ENCODE measurements around the gene CIB1.
A peak's percentile ranks its signal among the peaks of the same experiment; 100 is the strongest.
"Not testable (repeated sequence)": the region's sequence is repeated elsewhere in the genome, so short reads cannot be mapped to it uniquely, and the experiment has no call there.

CIB1 gene

DNA sequence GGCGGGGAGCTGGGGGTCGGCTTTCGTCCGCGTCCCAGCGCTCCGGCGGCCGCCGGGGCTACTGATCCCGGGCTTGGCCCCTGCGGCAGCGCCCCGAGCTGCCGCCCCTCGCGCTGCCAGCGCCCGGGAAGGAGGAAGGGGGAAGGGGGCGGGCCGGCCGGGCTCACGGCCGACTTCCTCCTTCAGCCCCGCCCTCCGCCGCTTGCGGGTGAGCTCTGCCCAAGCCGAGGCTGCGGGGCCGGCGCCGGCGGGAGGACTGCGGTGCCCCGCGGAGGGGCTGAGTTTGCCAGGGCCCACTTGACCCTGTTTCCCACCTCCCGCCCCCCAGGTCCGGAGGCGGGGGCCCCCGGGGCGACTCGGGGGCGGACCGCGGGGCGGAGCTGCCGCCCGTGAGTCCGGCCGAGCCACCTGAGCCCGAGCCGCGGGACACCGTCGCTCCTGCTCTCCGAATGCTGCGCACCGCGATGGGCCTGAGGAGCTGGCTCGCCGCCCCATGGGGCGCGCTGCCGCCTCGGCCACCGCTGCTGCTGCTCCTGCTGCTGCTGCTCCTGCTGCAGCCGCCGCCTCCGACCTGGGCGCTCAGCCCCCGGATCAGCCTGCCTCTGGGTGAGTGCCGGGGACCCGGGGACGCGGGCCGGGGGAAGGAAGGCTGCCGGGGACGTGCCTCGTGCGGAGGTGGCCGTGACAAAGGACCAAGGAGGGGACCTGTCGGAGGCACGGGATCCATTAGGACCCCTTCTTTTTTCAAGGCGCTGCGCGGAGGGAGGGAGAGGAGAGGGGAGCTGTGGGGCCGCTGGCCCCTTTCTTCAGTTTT lies 32.4 kb downstream of the CIB1 start, which contains the start of gene SEMA4B:
Gene SEMA4B (plus strand): TSS at position 201 of the 814 bp plus-strand sequence. CDS start 249 bp downstream, at position 450.
- peak in 54 of 58 donors; percentile 22 to 80 (median 60) for DNase-seq

DNA sequence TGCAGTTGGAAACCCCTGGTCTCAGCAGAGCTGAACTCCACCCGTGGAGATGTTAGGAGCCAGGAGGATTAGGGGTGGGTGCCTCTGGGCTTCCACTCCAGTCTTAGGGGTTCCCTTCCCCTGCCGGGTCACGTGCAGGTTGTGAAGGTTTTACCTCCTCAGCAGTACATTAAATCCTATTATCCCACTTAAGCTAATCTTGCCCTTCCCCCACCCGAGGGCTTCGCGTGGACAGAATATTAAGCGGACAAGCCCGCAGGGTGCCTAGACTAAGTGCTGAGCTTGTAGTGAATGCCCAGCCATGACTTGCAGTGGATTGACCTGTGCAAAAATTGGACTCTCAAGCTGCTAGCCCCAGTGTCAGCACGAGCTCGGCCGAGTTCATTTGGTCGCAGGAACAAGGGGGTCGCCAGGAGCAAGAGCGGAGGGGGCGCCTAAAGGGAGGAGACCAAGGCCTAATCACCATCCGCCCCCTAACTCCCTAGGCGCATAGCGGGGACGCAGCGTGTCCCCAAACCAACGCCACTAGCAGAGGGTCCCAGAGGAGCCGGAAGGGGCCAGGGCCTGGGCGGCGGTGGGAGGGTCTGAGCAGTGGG lies 33.1 kb downstream of the CIB1 start:
- DNase-seq: peak in 11 of 58 donors; percentile 15 to 68 (median 47)

DNA sequence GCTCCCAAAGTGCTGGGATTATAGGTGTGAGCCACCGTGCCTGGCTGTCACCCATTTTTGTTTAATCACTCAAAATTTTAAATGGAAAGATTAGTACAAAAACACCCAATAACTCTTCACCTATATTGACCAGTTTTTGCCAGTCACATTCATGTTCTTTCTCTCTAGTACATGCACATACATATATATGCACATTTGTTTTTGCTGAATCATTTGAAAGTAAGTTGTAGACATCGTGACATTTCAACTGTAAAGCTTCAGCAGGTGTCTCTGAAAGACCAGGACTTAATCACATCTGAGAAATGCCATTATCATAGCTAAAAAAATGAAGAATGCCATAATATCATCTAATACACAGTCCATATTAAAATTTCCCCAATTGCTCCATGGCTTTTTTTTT lies 39.1 kb downstream of the CIB1 start:
- no peak for DNase-seq

DNA sequence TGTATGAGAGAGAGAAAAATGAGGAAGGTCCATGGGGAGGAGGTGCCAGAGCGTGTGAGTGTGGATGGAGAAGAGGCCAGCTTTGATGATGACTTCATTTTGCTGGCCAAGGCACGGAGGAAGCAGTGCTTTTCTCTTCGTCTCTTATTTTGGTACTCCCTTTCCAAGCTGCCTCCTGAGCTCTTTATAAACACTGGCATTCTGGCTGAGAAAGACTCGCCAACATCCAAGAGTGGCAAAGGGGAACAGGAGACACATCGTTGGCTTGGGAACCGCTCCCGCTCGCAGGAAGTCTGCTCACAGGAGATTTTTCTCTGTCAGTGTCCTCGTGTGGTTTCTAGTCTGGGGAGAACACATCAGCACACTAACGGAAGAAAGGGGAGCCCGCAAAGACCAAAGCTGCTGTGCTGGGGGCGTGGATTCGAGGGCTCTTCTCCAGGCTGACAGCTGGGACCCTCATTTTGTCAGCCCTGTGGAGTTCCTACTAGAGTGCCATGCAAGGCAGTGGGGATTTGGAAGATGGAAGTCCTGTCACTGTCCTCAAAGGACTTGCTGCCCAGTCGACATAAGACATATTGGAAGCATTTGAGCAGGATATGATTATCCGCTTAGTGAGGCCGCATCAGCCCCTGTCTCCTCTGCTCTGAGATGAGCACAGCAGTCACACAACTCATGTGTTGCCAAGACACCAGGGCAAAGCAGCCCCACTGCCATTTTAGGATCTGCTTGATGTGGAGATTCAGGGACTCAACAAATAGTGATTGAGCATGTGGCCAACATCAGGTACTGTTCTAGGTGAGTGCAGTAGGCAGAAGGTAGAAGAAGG lies 40.6 kb downstream of the CIB1 start:
- peak in 47 of 58 donors; percentile 10 to 87 (median 54) for DNase-seq

DNA sequence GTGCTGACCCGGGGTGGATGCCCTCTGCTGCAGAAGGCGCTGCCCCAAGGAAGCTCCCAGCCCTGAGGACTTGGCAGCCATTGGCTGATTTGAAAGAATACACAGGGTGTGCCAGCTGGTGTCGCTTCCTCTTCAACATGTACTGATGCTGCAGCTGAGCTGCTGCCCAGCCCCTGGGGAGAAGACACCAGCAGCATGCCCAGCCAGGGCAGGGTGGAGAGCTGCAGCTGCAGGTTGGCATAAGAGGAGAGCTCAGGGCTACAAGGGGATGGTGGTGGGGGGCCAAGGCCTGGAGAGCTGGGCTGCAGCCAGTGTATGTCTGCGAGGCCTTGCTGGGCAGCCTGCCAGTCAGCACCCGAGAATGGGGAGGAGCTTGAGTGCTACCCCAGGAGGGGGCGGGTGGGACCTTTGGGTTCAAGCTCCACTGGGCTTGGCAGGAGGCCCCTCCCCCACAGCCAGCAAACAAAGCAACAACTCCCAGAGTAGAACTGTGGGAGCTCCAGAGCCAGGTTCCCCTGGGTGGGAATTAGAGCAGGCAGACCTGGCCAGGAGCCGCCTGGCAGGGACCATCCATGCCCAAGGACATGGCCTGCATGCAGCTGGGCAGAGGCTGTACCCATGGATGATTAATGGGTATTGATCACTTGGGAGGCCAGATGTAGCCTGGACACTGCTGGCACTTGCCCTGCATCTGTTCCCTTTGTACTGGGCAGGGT lies 41.8 kb downstream of the CIB1 start:
- peak in 57 of 58 donors; percentile 37 to 99 (median 85) for DNase-seq

DNA sequence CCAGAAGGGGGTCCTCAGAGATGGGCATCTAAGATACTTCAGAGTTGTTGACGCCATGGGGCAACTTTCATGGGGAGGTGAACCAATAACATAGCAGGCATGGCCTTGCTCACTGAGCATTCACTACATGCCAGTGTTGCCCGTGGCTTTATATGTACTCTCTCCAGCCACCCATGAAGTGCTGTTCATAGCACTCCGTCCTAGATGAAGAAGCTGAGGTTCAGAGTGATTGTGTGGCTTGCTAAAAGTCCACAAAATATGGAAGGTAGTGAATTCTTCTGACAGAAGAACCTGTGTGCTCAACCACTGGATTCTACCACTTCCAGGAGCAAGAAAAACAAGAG lies 42.4 kb downstream of the CIB1 start:
- no peak for DNase-seq

DNA sequence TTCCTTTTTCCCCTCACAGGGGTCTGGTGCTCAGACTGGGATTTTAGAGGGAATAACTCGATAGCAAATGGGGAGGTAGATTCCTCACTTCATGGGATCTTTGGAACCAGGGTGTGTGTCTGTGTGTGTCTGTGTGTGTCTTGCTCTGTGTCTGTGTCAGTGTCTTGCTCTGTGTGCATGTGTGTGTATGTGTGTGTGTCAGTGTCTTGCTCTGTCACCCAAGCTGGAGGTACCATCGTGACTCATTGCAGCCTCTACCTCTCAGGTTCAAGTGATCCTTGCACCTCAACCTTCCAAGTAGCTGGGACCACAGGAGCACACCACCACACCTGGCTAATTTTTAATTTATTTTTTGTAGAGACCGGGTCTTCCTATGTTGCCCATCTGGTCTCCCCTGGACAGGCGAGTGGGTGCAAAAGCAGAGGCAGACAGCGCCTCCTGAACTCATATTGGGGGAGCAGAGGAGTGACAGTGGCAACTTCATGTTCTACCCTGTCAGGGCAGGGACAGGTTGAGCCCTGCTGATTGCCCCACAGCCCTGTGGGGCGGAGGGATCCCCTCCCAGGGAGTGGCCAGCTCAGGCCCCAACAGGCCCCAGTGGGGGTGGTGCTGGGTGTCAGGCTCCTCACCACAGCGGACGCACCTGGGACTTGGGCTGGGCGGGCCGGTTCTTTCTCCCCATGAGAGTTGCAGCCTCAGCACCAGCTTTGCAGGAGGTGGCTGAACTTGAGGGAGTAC lies 43.0 kb downstream of the CIB1 start:
- DNase-seq: no peak

DNA sequence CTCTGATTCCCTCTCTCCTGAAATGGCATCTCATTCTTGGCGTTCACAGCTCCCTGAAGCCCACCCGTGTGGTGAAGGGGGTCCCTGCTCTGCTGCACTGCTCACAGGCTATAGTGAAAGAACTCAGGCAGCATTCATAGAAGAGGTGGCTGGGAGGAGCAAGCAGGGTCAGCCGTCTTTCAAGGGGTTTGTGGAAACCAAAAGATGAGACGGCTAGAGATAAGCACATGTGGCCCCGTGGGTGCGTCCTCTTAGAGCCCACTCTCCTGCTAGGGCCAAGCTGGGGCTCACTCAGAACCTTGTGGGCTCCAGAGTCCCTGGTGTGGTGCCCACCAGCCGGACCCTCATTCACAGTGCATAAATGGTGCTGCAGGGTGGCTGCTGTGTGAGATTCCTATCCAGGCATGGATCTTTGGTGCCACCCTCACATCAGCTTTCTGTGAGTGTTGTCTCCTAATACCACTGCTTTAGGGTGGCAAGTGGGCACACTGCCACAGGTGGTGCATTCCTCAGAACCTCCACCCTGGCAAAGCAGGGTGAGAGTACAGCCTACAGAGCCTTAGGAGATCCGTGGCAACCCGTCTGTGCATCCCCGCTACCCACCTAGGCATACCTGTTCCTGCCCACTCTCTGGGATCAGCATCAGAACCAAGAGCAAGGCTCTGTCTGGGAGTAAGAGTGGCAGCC lies 43.8 kb downstream of the CIB1 start:
- DNase-seq: no peak

DNA sequence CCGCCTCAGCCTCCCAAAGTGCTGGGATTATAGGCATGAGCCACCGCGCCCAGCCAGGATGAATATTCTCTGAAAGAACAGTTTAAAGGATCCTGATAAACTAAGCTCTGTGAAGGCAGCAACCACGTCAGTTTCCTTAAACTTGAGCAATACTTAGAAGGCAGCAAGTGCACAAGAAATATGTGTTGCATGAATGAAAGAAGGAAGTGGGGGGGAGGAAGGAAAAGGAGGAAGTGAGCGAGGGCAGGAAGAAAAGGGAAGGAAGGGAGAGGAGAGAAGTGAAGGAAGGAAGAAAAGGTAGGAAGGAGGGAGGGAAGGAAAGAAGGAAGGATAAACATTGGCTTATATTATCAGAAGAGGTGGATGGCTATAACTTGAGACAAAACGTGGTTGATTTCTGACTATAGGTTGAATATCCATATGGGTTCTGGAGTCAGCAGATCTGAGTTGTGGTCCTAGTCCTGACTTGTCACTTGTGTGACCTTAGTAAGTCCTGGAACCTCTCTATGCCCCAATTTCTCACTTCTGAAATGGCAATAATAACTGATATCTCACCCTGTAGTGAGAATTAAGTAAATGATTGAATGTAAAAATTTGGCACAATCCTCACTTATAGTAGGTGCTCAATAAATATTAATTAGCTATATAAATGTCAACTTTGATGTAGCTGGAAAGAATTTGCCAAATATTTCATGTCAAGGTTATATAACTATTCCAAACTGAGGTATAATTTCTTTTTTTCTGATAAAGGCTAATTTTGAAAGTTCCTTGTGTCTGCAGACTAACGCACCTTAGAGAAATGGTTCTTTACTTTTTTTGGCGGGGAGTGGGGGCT lies 44.6 kb downstream of the CIB1 start:
- no peak for DNase-seq

DNA sequence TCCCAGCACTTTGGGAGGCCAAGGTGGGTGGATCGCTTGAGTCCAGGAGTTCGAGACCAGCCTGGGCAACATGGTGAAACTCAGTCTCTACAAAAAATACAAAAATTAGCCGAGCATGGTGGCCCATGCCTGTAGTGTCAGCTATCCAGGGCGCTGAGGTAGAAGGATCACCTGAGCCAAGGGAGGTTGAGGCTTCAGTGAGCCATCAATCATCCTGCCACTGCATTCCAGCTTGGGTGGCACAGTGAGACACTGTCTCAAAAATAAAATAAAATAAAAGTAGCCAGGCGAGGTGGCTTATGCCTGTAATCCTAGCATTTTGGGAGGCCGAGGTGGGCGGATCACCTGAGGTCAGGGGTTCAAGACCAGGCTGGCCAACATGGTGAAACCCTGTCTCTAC lies 45.7 kb downstream of the CIB1 start:
- not testable (repeated sequence) for DNase-seq

DNA sequence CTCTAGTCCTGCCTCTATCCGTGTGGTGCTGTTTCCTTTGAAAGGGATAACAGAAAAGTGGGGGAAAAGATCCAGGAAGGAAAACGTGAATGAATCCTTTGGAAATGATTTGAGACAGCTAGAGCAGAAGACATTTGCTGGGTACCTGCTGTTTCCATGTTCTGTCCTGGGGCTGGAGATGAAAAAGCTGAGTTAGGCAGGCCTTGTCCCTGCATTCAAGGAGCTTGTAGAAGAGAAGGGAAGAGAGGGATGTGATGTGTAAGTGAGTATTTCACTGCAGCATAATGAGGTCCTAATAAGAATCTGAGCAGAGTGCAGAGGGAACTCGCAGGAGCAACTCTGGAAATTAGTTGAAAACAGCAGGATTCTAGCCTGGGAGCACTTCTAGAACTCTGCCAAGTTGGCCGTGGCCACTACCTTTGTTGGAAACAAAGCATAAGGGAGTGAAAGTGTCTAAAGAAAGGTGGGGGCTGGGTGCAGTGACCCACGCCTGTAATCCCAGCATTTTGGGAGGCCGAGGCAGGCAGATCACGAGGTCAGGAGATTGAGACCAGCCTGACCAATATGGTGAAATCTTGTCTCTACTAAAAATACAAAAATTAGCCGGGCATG lies 46.4 kb downstream of the CIB1 start:
- peak in 3 of 58 donors; percentile 12 to 46 (median 35) for DNase-seq

DNA sequence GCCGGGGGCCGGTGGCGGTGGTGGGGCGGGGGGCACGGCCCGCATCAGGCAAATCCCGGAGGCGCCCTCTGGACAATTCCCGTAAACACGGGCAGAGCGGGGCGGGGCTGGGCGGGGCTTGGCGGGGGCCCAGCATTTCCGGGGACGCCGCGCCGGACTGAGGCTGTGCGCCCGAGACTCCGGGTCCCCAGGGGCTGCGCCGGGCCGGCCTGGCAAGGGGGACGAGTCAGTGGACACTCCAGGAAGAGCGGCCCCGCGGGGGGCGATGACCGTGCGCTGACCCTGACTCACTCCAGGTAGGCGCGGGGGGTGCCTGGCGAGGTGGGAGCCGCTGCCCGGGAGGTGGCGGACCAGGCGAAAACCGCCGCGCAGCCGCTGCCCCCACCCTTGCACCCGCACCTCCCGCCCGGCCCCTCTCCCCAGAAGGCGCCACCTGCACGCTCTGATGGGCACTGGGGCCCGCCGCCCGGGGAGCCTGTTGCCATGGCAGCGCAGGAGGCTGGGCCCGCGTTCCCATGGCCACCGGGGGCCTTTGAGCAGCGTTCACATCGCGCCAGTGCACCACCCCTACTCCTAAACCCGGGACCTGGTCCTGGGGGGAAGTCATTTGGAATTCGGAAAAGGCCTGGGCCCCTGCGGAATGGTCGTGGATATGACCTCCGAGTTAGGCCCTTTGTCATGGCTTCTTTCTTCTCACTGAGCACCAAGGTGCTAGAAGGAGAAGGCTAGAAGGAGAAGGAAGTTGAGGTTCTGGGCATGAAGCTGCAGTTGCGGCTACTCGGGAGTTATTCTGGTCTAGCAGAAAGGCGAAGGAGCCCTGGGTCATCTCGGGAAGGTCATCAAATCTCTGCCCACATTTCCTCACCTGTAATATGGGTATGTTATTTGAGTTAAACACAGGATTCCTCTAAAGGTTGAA lies 48.7 kb downstream of the CIB1 start:
- peak in 53 of 58 donors; percentile 44 to 85 (median 69) for DNase-seq

DNA sequence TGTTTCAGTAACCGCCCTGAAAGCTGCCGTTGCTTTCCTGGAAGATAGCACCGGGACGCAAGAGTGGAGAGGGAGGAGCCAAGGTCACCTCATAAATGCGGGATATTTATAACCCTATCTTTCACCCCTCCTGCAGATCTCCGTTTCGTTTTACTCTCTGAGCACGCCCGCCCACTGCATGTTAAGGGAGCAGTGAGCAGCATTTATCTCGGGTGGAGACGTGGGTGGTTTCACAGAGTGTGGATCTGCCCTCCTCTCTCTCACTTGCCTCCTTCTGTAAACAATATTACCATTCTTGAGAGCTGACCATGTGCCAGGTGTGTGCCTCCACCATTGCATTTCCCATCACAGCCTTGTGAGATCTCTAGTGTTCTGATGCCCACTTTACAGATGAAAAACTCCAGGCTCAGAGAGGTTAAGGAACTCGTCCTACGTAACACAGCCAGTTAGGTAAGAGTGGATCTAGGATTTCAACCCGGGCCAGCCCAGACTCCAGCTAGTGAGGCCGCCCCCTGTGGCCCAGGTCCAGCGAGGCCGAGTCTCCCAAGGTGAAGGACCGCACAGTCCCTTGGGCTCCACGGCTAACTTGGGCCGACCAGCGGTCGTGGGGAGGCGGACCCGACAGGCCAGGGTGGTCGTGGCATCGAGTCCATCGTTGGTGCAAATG lies 49.5 kb downstream of the CIB1 start:
- DNase-seq: peak in 36 of 58 donors; percentile 13 to 80 (median 44)

DNA sequence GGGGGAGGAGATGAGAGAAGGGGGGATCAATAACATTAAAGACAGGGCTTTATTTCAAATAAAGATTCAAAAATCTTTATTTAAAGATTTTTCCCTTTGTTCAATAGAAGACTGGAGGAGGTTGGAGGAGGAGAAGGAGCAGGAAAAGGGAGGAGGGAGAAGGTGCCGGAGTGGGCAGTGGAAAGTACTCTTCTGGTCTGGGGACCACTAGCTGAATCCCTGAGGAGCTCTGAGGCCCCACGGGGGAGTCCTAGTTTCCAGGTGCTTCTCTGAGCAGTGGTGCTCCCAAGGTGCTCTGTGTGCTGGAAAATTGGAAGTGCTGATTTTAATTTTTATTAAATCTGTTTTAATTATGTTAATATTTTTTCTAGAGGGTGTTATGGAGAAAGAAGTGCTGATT lies 52.0 kb downstream of the CIB1 start:
- no peak for DNase-seq
